Effector memory CD4-positive, alpha-beta T cell (primary cell): ENCODE data around the gene MYH11.
"Not testable (repeated sequence)": the region's sequence is repeated elsewhere in the genome, so short reads cannot be mapped to it uniquely, and the experiment has no call there.

Experiments used
- DNase-seq, 3 donors: peaks; one replicate each; pipeline ENCODE4 v3.0.0-alpha.2; 2020
- H3K27ac ChIP-seq: 2 replicates; pipeline ENCODE4 v1.7.0; 2013; ENCODE audit warnings: mild to moderate bottlenecking, low read length, moderate library complexity; ENCODE audit not compliant: insufficient read depth, poor library complexity, severe bottlenecking
- H3K27me3 ChIP-seq: replicated peaks from 2 replicates; pipeline ENCODE4 v1.7.0; 2013; ENCODE audit warnings: mild to moderate bottlenecking, low read length; ENCODE audit not compliant: insufficient read depth, control insufficient read depth, poor library complexity, severe bottlenecking
- H3K36me3 ChIP-seq: 2 replicates; pipeline ENCODE4 v1.7.0; 2013; ENCODE audit warnings: mild to moderate bottlenecking, low read length, moderate library complexity; ENCODE audit not compliant: control insufficient read depth, insufficient read depth
- H3K4me1 ChIP-seq: 2 replicates; pipeline ENCODE4 v1.7.0; 2013; ENCODE audit warnings: low read length, mild to moderate bottlenecking; ENCODE audit not compliant: control insufficient read depth, insufficient read depth, poor library complexity, severe bottlenecking
- H3K4me3 ChIP-seq: 2 replicates; pipeline ENCODE4 v1.7.0; 2013; ENCODE audit warnings: low read length, low read depth, mild to moderate bottlenecking; ENCODE audit not compliant: insufficient read depth, poor library complexity, severe bottlenecking
- H3K9me3 ChIP-seq: 2 replicates; pipeline ENCODE4 v1.7.0; 2013; ENCODE audit warnings: mild to moderate bottlenecking, low read length, moderate library complexity; ENCODE audit not compliant: control insufficient read depth

MYH11 gene

DNA sequence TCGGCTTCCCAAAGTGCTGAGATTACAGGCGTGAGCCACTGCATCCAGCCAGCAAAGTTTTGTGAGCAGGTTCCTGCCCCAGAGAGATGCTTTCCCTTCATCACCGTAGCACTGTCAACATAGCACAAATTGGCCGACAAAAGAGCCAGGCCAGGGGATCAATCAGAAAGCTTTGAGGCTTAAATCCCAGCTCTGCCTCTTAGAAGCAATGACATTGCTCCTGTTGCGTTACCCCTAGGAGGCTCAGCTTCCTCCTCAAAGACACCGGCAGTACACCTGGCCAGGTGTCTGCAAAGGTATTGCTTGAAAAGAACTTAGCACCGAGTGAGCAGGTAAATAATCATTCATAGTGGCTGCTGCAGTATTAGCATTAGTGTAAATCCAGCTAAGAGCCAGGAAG is 120.3 kb downstream of the MYH11 start:
- H3K4me3 ChIP-seq, result no peak overlapping the region
- no peaks in the 10 kb centered on the region for H3K9me3 ChIP-seq
- peaks cover 18% of the 10 kb centered on the region for H3K36me3 ChIP-seq
- no peak overlapping the region for H3K27ac ChIP-seq
- no peak for DNase-seq
- H3K4me1 ChIP-seq, result no peaks in the 10 kb centered on the region
- H3K27me3 ChIP-seq, result no peaks in the 10 kb centered on the region

DNA sequence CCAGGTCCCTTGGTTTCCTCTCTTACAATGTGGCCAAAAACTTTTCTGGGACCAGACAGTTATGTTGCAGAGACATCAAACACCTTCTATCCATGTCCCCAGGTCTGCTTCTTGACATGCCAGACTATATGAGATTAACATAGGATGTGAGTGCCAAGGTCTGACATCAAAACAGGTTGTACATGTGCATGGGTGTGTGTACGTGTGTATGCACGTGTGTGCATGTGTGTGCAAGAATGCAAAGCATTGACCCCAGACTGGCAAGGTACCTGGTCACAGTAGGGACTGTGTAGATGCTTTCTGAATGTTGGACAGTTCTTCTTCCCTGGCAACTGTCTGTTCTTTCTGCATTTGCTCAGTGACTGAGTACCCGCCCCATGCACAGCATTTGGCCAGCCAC is 121.2 kb downstream of the MYH11 start:
- Histone ChIP-seq H3K4me3 (no peak overlapping the region), H3K9me3 (no peaks in the 10 kb centered on the region), H3K36me3 (peaks cover 11% of the 10 kb centered on the region), H3K27me3 (no peaks in the 10 kb centered on the region), H3K4me1 (no peaks in the 10 kb centered on the region), H3K27ac (no peak overlapping the region)
- no peak for DNase-seq

DNA sequence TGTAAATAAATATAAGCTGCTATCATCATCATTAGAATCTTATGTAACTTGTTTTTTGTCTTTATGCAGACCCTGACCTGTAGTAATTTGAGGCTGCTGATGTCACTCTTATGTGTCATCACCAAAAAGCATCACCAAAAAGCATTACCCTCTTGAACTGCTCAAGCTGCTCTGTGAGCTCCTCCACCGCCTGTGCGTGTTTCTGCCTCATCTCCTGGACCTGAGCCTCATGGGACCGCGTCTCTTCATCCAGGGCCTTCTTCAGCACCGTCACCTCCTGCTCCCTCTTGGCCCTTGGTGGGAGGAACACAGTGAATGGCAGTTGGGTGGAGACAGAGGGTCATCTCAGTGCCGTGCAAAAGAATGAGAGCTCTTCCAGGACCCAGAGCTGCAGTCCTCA is 124.4 kb downstream of the MYH11 start:
- no peak overlapping the region for H3K27ac ChIP-seq
- H3K4me1 ChIP-seq, result no peaks in the 10 kb centered on the region
- H3K27me3 ChIP-seq, result no peaks in the 10 kb centered on the region
- no peak overlapping the region for H3K4me3 ChIP-seq
- DNase-seq, result no peak
- no peaks in the 10 kb centered on the region for H3K9me3 ChIP-seq
- peaks cover 11% of the 10 kb centered on the region for H3K36me3 ChIP-seq

DNA sequence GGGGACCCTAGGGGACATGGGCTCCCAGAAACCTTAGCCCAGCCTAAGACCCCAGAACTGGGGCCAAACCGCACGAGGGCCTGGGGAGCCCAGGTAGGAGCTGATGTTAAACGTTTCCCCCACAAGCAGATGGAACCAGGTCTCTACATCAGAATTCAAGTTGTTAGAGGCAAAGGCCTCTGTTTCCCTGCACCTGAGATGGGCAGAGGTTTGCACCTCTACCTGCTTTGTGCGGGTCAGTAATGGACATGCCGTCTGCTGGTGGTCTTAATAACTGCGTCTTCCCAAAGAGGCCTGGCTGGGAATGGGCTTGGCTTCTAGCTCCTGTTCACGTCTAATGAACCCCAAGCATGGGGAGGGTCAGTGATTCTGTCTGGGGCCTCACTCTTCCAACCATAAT is 127.7 kb downstream of the MYH11 start:
- Histone ChIP-seq H3K4me3 (no peak overlapping the region), H3K4me1 (no peaks in the 10 kb centered on the region), H3K27ac (no peak overlapping the region), H3K27me3 (no peaks in the 10 kb centered on the region), H3K36me3 (peaks cover 27% of the 10 kb centered on the region), H3K9me3 (no peaks in the 10 kb centered on the region)
- DNase-seq, result no peak

DNA sequence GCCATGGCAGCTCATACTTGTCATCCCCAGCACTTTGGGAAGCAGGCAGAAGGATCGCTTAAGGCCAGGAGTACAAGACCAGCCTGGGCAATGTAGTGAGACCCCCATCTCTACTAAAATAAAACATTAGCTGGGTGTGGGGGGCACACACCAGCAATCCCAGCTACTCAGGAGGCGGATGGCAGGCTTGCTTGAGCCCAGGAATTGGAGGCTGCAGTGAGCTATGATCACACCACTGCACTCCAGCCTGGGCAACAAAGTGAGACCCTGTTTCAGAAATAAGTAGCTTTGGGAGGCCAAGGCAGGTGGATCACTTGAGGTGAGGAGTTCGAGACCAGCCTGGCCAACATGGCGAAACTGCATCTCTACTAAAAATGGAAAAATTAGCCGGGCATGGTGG is 129.1 kb downstream of the MYH11 start:
- DNase-seq, H3K4me3 ChIP-seq, H3K9me3 ChIP-seq, H3K27ac ChIP-seq, H3K27me3 ChIP-seq, H3K4me1 ChIP-seq: not testable (repeated sequence)
- peaks cover 33% of the 10 kb centered on the region for H3K36me3 ChIP-seq

DNA sequence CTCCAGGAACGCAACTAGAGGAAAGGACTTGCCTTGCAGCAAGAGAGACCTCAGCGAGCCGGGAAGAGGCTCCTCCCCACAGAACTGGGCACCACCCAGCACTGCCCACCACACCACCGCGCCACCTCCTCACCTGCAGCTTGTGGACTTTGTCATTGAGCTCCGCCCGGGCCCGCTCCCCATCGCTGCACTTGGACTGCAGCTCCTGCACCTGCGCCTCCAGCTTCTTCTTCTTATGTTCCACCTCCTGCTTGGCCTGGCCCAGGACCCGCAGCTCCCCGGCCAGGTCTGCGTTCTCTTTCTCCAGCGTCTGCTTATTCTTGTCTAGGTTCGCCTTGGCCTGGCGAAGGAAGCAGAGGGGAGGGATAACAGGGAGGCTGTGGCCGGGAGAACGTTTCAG is 130.1 kb downstream of the MYH11 start:
- no peak for DNase-seq
- Histone ChIP-seq H3K4me1 (no peaks in the 10 kb centered on the region), H3K4me3 (no peak overlapping the region), H3K27me3 (no peaks in the 10 kb centered on the region), H3K36me3 (peaks cover 33% of the 10 kb centered on the region), H3K27ac (no peak overlapping the region), H3K9me3 (no peaks in the 10 kb centered on the region)

- Histone ChIP-seq H3K4me3 (no peak overlapping the region), H3K4me1 (no peaks in the 10 kb centered on the region), H3K27ac (no peak overlapping the region), H3K9me3 (no peaks in the 10 kb centered on the region), H3K27me3 (no peaks in the 10 kb centered on the region), H3K36me3 (peaks cover 41% of the 10 kb centered on the region)
- DNase-seq, result no peak
These were observed 131.1 kb downstream of the MYH11 start for GRCh38 chr16:15725641-15726240.

- H3K27me3 ChIP-seq, result no peaks in the 10 kb centered on the region
- no peak for DNase-seq
- no peaks in the 10 kb centered on the region for H3K9me3 ChIP-seq
- no peak overlapping the region for H3K27ac ChIP-seq
- H3K4me3 ChIP-seq, result no peak overlapping the region
- peaks cover 48% of the 10 kb centered on the region for H3K36me3 ChIP-seq
- H3K4me1 ChIP-seq, result no peaks in the 10 kb centered on the region
These were observed 133.0 kb downstream of the MYH11 start for GRCh38 chr16:15723808-15724207.

DNA sequence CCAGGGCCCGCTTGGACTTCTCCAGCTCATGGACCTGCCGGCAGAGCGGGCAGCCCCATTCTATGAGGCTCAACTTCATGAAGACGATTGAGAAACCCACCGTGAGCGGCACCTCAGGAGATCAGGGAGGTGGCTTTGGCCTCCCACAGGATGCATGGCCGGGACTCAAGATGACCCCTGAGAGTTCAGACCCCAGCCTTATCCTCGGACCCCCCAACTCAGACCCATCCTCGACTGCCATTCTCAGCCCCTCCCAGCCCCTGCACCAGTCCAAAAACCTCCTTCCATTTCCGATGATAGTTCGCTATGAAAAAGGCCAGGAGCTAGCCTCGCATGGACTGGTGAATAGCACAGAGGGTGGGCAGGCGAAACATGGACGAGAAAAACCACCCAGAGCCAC is 135.8 kb downstream of the MYH11 start:
- Histone ChIP-seq H3K27ac (no peak overlapping the region), H3K9me3 (no peaks in the 10 kb centered on the region), H3K4me3 (no peak overlapping the region), H3K4me1 (no peaks in the 10 kb centered on the region), H3K27me3 (no peaks in the 10 kb centered on the region), H3K36me3 (peaks cover 63% of the 10 kb centered on the region)
- DNase-seq, result no peak

DNA sequence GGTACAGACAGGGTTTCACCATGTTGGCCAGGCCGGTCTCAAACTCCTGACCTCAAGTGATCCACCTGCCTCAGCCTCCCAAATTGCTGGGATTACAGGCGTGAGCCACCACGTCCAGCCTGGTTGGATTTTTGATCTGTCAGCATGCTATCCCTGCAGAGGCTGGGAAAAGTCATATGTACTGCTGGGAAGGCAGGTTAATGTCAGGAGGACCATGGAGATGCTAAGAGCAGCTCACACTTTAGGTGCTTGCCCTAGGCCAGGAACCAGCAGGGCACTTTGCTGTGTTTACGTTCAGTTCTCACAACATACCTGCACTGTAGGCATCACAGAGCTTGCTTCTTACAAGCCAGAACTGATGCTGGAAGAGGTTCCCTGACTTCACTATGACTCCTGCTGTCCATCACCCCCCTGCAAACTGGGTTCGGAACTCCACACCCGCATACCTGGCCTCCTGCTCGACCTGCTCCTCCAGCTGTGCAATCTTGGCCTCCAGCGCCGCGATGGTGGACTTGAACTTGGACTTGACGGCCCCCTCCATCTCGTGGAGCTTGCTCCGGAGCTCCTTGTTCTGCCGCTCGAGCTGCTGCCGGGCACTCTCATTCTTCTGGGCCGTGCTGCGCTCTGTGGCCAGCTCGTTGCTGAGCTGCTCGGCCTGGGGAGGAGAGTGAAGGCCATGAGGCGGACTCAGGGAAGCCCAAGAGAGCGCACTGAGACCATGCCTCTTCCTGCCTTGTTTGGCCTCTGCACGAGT is 140.0 kb downstream of the MYH11 start:
- Histone ChIP-seq H3K36me3 (peaks cover 45% of the 10 kb centered on the region), H3K4me1 (no peaks in the 10 kb centered on the region), H3K4me3 (no peak overlapping the region), H3K27ac (no peak overlapping the region), H3K27me3 (no peaks in the 10 kb centered on the region), H3K9me3 (no peaks in the 10 kb centered on the region)
- no peak for DNase-seq
